DMS153 treated with DMSO at 0.1 percent for 48 hours (cell line): ENCODE measurements around the gene MSRB3.
"Not testable (repeated sequence)": the region's sequence is repeated elsewhere in the genome, so short reads cannot be mapped to it uniquely, and the experiment has no call there.

Experiments
- DNase-seq: peaks from one replicate; lab custom pipeline; 2025; ENCODE audit not compliant: unreplicated experiment; lab: John Stamatoyannopoulos, UW

The MSRB3 gene

DNA sequence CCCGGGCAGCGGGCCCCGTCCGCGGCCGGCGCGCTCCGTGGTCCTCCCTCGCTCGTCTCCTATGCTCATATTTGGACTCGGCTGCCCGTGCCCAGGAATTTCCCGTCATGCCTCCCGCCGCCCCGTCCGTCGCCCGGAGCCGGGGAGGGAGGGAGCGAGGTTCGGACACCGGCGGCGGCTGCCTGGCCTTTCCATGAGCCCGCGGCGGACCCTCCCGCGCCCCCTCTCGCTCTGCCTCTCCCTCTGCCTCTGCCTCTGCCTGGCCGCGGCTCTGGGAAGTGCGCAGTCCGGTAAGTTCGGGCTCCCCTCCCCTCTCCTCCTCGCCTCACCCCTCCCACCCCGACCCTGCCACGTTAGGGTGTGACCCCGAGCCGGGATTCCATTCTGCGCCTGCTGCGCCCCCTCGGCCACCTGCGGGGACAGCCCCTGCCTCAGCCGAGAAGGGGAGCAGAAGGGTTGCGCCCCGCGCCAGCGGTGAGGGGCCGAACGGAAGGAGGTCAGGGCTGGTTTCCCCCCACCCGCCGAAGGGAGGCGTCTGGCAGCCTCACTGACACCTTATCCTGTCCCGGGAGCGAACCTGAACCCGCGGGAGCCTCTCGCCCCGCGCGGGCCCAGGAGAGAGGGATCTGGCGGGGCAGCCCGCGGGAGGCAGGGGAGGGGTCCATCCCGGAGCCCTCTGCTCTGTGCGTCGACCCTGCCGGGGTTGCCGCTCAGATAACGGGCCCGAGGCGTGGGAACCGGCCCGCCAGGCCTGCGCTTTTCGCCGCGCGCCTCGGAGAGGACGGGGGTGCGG, at the start of gene MSRB3:
Gene MSRB3 (plus strand): TSS at position 108 of the 793 bp plus-strand sequence. CDS start 29,897 bp downstream, outside the sequence.
- no peak for DNase-seq

GRCh38 chr12:65229441-65229840, 49.0 kb upstream of the MSRB3 start:
- DNase-seq = no peak

DNA sequence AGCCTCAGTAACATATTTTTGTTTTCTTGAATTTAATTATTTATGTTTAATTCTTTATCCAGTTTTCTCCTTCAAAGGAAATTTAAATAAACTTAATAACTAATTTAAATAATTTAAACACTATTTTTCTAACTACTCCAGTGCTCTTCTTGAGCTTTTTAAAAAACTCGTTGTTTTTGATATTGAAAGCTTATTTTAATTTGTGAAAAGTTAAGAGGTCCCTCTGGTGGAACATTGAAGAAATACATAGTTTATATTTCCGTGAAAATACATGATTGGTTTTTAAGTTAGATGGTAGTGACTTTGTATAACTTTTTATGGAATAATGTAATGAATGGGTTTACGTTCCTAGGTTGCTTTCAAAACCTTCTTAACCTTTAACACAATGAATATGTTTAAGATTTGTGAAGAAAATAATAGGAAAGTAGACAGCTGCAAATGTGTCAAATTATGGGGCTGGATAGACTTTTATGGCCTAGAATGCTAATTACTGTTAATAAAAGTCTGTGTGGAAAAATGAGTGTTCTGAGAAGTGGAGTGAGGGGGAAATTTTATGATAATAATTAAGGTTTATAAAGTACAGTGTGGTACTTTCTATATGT, 45.9 kb upstream of the MSRB3 start:
- DNase-seq = peak; percentile 5

DNA sequence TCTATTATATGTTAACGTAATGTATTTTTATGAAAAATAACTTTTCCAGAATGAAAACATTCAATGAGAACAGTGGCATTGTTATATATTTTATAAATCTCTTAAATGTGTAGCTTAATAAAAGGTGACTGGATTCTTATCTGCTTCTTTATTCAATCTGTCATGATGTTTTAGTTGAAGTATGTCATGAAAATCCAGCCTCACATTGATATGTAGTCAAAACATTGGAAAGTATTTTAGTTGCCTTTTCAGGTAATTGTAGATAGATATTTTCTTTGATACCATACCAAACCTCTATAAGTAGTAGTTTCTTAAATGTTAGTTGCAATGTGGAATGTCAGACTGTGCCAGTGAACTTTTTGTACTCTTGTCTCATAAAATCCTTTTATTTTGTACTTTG, 41.3 kb upstream of the MSRB3 start:
- no peak for DNase-seq

DNA sequence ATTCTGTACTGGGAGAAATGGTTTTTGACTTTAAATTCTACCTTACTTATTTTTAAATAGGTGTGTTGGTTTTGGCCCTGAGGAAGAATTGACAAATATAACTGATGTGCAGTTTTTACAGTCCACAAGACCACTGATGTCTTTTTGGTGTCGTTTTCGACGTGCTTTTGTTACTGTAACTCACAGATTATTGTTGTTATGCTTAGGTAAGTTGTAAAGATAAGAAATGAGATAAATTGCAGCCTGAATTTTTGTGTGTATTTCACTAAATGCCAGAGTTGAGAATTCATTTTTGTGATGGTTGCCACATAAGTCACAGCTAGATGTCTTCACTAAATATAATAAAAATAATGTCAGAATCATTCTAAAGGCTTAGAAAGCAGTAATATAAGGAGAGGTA, 39.9 kb upstream of the MSRB3 start:
- no peak for DNase-seq

DNA sequence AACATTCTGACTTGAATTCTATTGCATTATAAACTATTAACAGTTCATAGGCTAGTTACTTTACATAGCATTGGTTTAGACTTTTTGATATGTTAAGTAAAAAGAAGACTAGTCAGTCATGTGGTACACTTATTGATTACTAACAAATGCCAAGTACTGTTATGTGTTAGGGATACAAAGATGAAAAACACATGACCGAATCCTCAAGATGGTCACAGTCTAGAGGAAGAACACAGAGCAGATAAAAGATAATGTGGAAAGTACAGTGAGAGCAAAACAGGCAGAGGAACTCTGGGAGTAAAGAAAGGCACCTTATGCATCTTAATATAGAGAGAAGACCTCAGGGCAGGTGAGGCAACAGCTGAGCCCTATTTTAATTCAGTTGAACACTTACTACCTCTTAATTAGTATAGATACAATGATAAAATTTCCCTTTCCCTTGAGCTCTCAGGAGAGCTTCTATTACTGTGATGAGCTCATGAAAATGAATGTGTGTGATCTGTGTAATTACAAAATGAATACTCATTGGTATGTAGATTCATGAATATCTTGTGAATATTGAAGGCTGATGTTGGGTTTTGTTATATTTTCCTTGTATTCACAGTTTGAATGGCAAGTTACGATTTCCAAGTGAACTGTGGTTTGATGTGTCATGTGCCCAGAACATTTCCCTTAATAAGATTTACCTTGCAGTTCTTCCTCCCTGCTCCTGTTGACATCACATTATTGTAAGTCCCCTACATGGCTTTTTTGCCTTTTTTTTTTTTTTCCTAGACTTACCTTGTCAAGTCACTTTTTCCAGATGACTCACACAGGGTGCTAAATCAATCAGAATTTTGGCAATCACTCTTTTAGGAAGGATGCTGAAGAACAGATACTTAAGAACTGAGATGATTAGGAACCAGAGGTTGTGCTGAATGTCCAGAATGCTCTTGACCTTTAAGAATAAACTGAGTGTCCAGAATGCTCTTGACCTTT, 29.5 kb upstream of the MSRB3 start:
- DNase-seq = no peak

DNA sequence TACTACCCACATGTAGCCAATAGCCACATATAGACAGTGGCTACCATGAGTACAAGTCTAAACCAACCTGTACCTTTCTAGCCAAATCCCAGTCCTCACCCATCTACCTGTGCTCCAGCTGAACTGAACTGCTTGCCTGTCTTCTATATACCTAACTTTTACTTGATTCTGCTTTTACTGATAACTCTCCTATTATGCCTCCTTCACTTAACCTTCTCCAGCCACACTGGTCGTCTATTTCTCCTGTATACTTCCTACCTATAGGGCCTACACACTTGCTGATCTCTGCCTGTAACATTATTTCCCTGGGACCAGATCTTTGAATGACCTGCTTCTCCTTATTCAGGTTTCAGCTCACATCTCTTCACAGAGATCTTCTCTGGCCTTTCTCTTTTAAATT, 26.0 kb upstream of the MSRB3 start:
- DNase-seq = no peak

- DNase-seq = no peak
Measured at GRCh38 chr12:65257986-65258385, 20.5 kb upstream of the MSRB3 start.

- no peak for DNase-seq
Measured at GRCh38 chr12:65259501-65259900, 19.0 kb upstream of the MSRB3 start.

DNA sequence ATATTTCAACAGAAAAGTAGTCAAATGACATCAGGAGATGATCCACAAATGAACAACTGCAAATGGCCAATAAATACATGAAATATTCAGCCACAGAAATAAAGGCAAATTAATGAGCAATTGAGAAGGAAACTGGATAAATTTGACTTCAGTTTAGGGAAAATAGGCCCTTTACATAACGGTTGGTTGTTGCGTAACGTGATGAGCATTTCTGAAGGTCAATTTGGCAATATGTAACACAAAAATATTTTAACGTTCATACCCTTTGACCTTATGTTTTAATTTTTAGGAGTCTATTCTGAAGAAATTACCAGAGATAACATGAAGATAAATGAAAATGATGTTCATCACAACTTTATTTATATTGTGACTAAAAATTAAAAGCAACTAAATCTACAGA, 14.7 kb upstream of the MSRB3 start:
- DNase-seq = no peak

DNA sequence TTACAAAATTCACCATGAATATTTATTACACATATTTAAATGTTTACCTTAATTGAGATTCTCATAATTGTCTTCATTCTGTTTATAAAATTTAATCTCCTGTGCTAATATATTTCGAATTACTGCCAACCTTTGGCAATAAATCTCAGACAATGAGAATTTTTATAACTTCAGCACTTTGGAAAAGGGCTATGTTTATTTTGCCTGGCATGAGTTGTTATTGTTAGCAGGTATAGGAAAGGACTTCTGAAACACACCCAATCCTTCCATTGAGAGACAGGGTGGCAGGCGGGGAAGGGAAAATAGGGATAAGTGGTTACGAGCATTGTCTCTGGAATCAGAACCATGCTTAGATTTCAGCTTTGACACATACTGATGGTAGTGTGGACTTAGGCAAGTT, 12.1 kb upstream of the MSRB3 start:
- DNase-seq = no peak

DNA sequence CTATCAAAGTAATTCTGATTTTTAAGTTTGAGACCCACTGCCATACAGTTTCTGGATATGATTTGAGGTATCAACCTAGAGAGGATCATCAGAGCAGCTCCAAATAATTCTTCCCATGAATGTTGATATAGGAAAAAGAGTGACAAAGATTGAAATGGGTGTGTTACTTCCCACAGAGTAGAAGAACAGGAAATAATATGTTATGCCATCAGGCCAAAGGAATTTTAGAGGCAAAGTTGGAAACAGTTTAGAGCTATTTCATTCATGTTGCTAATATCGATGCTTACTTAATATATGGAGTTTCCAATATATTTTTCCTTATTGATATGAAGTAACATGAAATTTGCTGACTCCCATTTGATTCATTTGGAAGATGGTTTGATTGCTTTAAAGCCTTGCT, 8.9 kb upstream of the MSRB3 start:
- DNase-seq = no peak

DNA sequence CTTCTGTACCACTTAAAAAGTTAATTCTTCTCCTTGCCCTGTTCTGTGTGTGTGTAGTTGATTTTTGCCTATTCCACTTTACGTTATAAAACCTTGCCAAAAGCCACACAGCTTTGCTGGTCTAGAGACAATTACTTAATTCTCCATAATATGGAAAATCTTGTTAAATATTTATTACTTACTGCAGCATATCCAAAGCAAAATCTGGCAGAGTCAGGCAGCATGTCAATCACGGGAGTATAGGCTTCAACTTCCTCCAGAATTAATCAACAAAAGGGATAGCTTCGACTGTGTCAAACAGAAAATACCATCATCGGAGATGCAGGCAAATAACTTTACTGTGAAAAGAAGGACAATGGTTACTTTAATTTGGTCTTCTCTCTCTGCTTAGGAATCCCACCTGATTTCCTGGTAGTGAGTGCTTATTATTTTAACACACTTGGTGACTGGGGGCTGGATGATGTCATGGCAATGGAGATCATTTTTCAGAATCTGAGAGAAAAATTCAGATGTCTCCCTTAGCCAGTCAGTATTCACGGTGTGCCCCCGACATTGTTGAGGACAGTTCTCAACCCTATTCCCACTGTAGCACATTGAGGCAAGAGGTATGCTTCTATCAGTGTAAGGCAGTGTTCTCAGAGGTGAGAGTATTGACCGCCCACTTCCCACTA, 3.7 kb upstream of the MSRB3 start:
- DNase-seq = no peak

DNA sequence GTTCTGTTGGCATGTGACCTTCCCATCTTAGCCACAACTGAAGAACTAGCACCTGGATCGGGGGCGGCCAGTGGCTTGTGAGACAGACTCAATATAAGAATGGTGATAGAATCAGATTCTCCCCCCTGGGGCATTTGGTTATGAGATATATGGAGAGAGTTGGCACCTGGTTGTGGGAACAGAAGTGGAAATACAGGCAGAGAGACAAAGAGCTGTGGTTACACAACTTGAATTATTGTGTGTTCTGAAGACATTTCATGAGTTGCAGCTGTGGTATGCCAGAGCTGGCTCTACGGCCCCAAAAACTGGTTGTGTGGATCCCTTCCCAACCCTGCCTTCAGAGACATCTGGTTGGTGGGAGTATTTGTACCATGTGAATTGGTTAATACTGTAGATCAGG, 2.9 kb upstream of the MSRB3 start:
- DNase-seq = no peak

GRCh38 chr12:65276916-65277530, 1.5 kb upstream of the MSRB3 start:
- DNase-seq = no peak

DNA sequence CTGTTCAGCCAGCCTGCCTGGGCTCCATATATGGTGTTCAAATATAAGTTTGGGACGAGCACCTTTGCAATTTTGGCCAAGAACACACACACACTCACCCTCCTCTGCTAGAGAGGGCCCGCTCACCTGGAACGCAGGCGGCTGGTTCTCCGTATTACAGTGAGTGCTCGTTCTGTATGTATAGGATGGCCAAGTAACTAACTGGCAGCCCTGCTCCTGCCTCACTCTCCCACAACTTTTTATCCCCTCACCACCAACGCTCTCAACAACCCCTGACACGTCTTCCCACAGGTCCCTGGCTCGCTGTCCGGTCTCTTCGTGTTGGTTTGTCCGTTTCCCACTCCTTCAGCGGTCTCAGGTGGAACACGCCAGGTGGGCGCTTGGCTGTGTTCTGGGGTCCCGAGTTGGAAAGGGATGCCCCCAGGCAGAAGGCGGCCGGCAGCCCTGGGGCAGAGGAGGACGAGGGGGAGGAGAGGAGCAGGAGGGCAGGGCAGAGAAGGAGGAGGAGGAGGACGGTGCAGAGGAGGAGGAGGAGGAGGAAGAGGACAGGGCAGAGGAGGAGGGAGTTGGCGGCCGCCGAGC, 398 bp upstream of the MSRB3 start:
- DNase-seq = no peak

DNA sequence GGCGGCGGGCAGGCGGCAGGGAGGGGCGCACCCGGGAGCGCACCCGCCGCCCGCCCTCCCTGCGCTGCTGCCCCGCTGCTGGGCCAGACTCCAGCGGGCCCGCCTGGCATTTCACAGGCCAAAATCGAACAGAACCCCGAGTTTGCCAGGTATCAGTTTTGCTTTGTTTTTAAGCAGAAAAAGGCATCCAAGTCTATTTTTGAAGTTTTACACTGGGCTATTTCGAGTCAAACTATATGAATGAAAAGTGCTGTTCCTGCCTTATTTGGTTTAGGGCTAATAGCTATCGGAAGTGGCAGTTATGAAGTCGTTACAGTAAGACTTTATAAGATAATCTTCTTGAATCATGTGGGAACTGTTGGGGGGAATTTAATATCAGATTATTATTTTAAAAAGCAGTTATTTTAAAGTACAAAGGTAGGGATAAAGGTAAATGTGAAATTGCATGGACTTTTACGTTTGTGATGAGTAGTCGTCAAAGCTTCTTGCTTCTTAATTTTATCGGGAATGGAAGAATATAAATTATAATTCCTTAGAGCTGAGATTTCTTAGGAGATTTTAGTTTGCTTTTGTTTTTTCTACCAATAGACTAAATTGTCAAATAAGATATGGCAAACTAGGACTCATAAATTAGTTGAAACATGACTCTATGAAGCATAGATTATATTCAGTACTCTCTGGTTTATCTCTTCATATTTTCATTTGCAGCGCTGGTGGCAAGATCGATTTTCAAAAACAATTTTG, 1.1 kb downstream of the MSRB3 start:
- no peak for DNase-seq

GRCh38 chr12:65280306-65280705, 1.8 kb downstream of the MSRB3 start:
- no peak for DNase-seq

- DNase-seq = no peak
Measured at GRCh38 chr12:65282840-65283239, 4.4 kb downstream of the MSRB3 start.

DNA sequence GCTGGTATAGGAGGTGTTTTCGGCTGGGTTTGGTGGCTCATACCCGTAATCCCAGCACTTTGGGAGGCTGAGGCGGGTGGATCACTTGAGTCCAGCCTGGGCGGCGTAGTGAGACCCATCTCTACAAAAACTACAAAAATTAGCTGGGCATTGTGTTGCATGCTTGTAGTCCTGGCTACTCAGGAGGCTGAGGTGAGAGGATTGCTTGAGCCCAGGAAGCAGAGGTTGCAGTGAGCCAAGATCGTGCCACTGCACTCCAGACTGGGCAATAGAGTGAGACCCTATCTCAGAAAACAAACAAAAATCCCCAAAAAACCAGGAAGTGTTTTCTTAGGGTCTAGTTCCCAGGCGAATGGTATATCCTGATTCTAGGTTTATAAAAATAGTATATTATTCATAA, 7.0 kb downstream of the MSRB3 start:
- not testable (repeated sequence) for DNase-seq
